NAMALWA (cell line): ENCODE results near the gene EFEMP1.
A peak's percentile ranks its signal among the peaks of the same experiment; 100 is the strongest.

Source experiments
- DNase-seq: peaks from one replicate; pipeline ENCODE4 v3.0.0-alpha.2; 2015; ENCODE audit warnings: low spot score

EFEMP1 gene

GRCh38 chr2:55896633-55897032 lies 26.9 kb downstream of the EFEMP1 start:
- DNase-seq, result no peak

- DNase-seq, result no peak
Measured at GRCh38 chr2:55894720-55895119, 28.9 kb downstream of the EFEMP1 start.

GRCh38 chr2:55891671-55892094 lies 31.9 kb downstream of the EFEMP1 start:
- no peak for DNase-seq

GRCh38 chr2:55888936-55889335 lies 34.6 kb downstream of the EFEMP1 start:
- no peak for DNase-seq

GRCh38 chr2:55887901-55888624 lies 35.5 kb downstream of the EFEMP1 start:
- no peak for DNase-seq

GRCh38 chr2:55887351-55887750 lies 36.2 kb downstream of the EFEMP1 start:
- no peak for DNase-seq

- DNase-seq, result no peak
Measured at GRCh38 chr2:55885944-55886281, 37.7 kb downstream of the EFEMP1 start.

- no peak for DNase-seq
Measured at GRCh38 chr2:55885127-55885943, 38.2 kb downstream of the EFEMP1 start.

- DNase-seq, result no peak
Measured at GRCh38 chr2:55883829-55884228, 39.8 kb downstream of the EFEMP1 start.

- DNase-seq, result no peak
Measured at GRCh38 chr2:55883357-55883756, 40.2 kb downstream of the EFEMP1 start.

GRCh38 chr2:55882954-55883353 lies 40.6 kb downstream of the EFEMP1 start:
- DNase-seq, result no peak

- DNase-seq, result no peak
Measured at GRCh38 chr2:55880416-55881143, 43.0 kb downstream of the EFEMP1 start.

- no peak for DNase-seq
Measured at GRCh38 chr2:55879976-55880375, 43.6 kb downstream of the EFEMP1 start.

GRCh38 chr2:55877087-55877436 lies 46.5 kb downstream of the EFEMP1 start:
- DNase-seq, result no peak

GRCh38 chr2:55876429-55877086 lies 47.0 kb downstream of the EFEMP1 start:
- DNase-seq, result no peak

- DNase-seq, result no peak
Measured at GRCh38 chr2:55875434-55876135, 48.0 kb downstream of the EFEMP1 start.

- DNase-seq, result no peak
Measured at GRCh38 chr2:55874338-55874737, 49.2 kb downstream of the EFEMP1 start.

- peak; percentile 74 for DNase-seq
Measured at GRCh38 chr2:55871637-55872036, 51.9 kb downstream of the EFEMP1 start.

- no peak for DNase-seq
Measured at GRCh38 chr2:55869637-55870325, 53.8 kb downstream of the EFEMP1 start.

GRCh38 chr2:55865096-55865835 lies 58.3 kb downstream of the EFEMP1 start:
- peak; percentile 30 for DNase-seq
